IgD-negative memory B cell (primary cell): ENCODE data around the gene F2. TPM values are rescaled to one million over a fixed set of nuclear protein-coding genes. Genes with fewer than 3 reads are reported as not detected.

Source experiments
- H3K27ac Mint-ChIP-seq, 3 donors: one replicate each; pipeline ENCODE4 v1.8.0; 2020 to 2022; ENCODE audit warnings: mild to moderate bottlenecking in 3 of 3, mixed read lengths in 3 of 3, moderate library complexity in 1 of 3
- H3K27me3 Mint-ChIP-seq: one replicate; pipeline ENCODE4 v1.8.0; 2021; ENCODE audit warnings: mixed read lengths
- H3K36me3 Mint-ChIP-seq: one replicate; pipeline ENCODE4 v1.8.0; 2020; ENCODE audit warnings: mild to moderate bottlenecking, mixed read lengths
- H3K4me1 Mint-ChIP-seq, 3 donors: one replicate each; pipeline ENCODE4 v1.8.0; 2020 to 2022; ENCODE audit warnings: mixed read lengths in 3 of 3, mild to moderate bottlenecking in 1 of 3
- H3K4me3 Mint-ChIP-seq, 4 donors: one replicate each; pipeline ENCODE4 v1.8.0; 2020 to 2022; ENCODE audit warnings: mild to moderate bottlenecking in 4 of 4, mixed read lengths in 4 of 4, moderate library complexity in 3 of 4
- H3K9me3 Mint-ChIP-seq, 3 donors: one replicate each; pipeline ENCODE4 v1.8.0; 2020 to 2021; ENCODE audit warnings: mixed read lengths in 3 of 3, mild to moderate bottlenecking in 1 of 3
- polyA plus RNA-seq: library from polyadenylated mRNA; unstranded; fragments of 300-500 nt; fragmentation: Illumina TruSeq; gene quantifications from one replicate; pipeline ENCODE4 v1.2.3, GENCODE V29; 2021

Gene F2
- polyA plus RNA-seq, 1 donor from 2014 or later = not detected

- H3K4me1 Mint-ChIP-seq = peaks cover 0 to 3% (median 0%) of the 10 kb centered on the region in 3 donors
- H3K9me3 Mint-ChIP-seq = no peaks in the 10 kb centered on the region
- H3K36me3 Mint-ChIP-seq = no peaks in the 10 kb centered on the region
- no peaks in the 10 kb centered on the region for H3K27me3 Mint-ChIP-seq
- H3K27ac Mint-ChIP-seq = no peak overlapping the region
- no peak overlapping the region for H3K4me3 Mint-ChIP-seq
These were observed 668 bp downstream of the F2 start for GRCh38 chr11:46719543-46720218.

GRCh38 chr11:46721286-46721685, 2.3 kb downstream of the F2 start:
- peaks cover 0 to 3% (median 0%) of the 10 kb centered on the region in 3 donors for H3K4me1 Mint-ChIP-seq
- peak overlapping the region in 1 of 4 donors; percentile 21 for H3K4me3 Mint-ChIP-seq
- no peaks in the 10 kb centered on the region for H3K9me3 Mint-ChIP-seq
- no peak overlapping the region for H3K27ac Mint-ChIP-seq
- H3K27me3 Mint-ChIP-seq = no peaks in the 10 kb centered on the region
- H3K36me3 Mint-ChIP-seq = no peaks in the 10 kb centered on the region

- peak overlapping the region in 2 of 4 donors; percentile 47 to 76 for H3K4me3 Mint-ChIP-seq
- H3K36me3 Mint-ChIP-seq = no peaks in the 10 kb centered on the region
- H3K4me1 Mint-ChIP-seq = peaks cover 0 to 3% (median 0%) of the 10 kb centered on the region in 3 donors
- peak overlapping the region in 1 of 3 donors; percentile 39 for H3K27ac Mint-ChIP-seq
- H3K27me3 Mint-ChIP-seq = no peaks in the 10 kb centered on the region
- H3K9me3 Mint-ChIP-seq = no peaks in the 10 kb centered on the region
These were observed 3.7 kb downstream of the F2 start for GRCh38 chr11:46722566-46723358.

- H3K4me1 Mint-ChIP-seq = peaks cover 0 to 3% (median 0%) of the 10 kb centered on the region in 3 donors
- no peaks in the 10 kb centered on the region for H3K9me3 Mint-ChIP-seq
- no peak overlapping the region for H3K4me3 Mint-ChIP-seq
- no peak overlapping the region for H3K27ac Mint-ChIP-seq
- no peaks in the 10 kb centered on the region for H3K36me3 Mint-ChIP-seq
- H3K27me3 Mint-ChIP-seq = no peaks in the 10 kb centered on the region
These were observed 4.3 kb downstream of the F2 start for GRCh38 chr11:46723359-46723680.

- Mint-ChIP-seq H3K36me3 (no peaks in the 10 kb centered on the region), H3K9me3 (no peaks in the 10 kb centered on the region), H3K27me3 (no peaks in the 10 kb centered on the region), H3K4me1 (peaks cover 0 to 3% (median 0%) of the 10 kb centered on the region in 3 donors), H3K27ac (no peak overlapping the region), H3K4me3 (no peak overlapping the region)
These were observed 5.1 kb downstream of the F2 start for GRCh38 chr11:46724088-46724487.

- H3K27ac Mint-ChIP-seq = no peak overlapping the region
- peaks cover 3% of the 10 kb centered on the region for H3K36me3 Mint-ChIP-seq
- no peaks in the 10 kb centered on the region for H3K27me3 Mint-ChIP-seq
- H3K9me3 Mint-ChIP-seq = no peaks in the 10 kb centered on the region
- peaks cover 0 to 3% (median 0%) of the 10 kb centered on the region in 3 donors for H3K4me1 Mint-ChIP-seq
- no peak overlapping the region for H3K4me3 Mint-ChIP-seq
These were observed 6.6 kb downstream of the F2 start for GRCh38 chr11:46725338-46726205.

- Mint-ChIP-seq H3K9me3 (no peaks in the 10 kb centered on the region), H3K36me3 (peaks cover 3% of the 10 kb centered on the region), H3K4me1 (peaks cover 0 to 3% (median 0%) of the 10 kb centered on the region in 3 donors), H3K4me3 (no peak overlapping the region), H3K27ac (no peak overlapping the region), H3K27me3 (no peaks in the 10 kb centered on the region)
These were observed 7.3 kb downstream of the F2 start for GRCh38 chr11:46726206-46726862.

GRCh38 chr11:46727952-46728658, 9.1 kb downstream of the F2 start:
- H3K27me3 Mint-ChIP-seq = no peaks in the 10 kb centered on the region
- peaks cover 3% of the 10 kb centered on the region for H3K36me3 Mint-ChIP-seq
- no peaks in the 10 kb centered on the region for H3K9me3 Mint-ChIP-seq
- no peak overlapping the region for H3K27ac Mint-ChIP-seq
- H3K4me1 Mint-ChIP-seq = peaks cover 0 to 3% (median 0%) of the 10 kb centered on the region in 3 donors
- H3K4me3 Mint-ChIP-seq = no peak overlapping the region

GRCh38 chr11:46728659-46729040, 9.6 kb downstream of the F2 start:
- Mint-ChIP-seq H3K36me3 (peaks cover 3% of the 10 kb centered on the region), H3K4me1 (peaks cover 0 to 3% (median 0%) of the 10 kb centered on the region in 3 donors), H3K4me3 (no peak overlapping the region), H3K27me3 (no peaks in the 10 kb centered on the region), H3K9me3 (no peaks in the 10 kb centered on the region), H3K27ac (no peak overlapping the region)

- H3K27me3 Mint-ChIP-seq = no peaks in the 10 kb centered on the region
- no peaks in the 10 kb centered on the region for H3K4me1 Mint-ChIP-seq
- no peak overlapping the region for H3K4me3 Mint-ChIP-seq
- no peaks in the 10 kb centered on the region for H3K9me3 Mint-ChIP-seq
- no peak overlapping the region for H3K27ac Mint-ChIP-seq
- H3K36me3 Mint-ChIP-seq = peaks cover 3% of the 10 kb centered on the region
These were observed 10.4 kb downstream of the F2 start for GRCh38 chr11:46729110-46730027.

- H3K27me3 Mint-ChIP-seq = no peaks in the 10 kb centered on the region
- H3K27ac Mint-ChIP-seq = no peak overlapping the region
- H3K36me3 Mint-ChIP-seq = peaks cover 3% of the 10 kb centered on the region
- H3K4me3 Mint-ChIP-seq = no peak overlapping the region
- H3K4me1 Mint-ChIP-seq = no peaks in the 10 kb centered on the region
- no peaks in the 10 kb centered on the region for H3K9me3 Mint-ChIP-seq
These were observed 12.5 kb downstream of the F2 start for GRCh38 chr11:46731545-46731944.

GRCh38 chr11:46733234-46733633, 14.2 kb downstream of the F2 start:
- no peak overlapping the region for H3K4me3 Mint-ChIP-seq
- no peaks in the 10 kb centered on the region for H3K4me1 Mint-ChIP-seq
- H3K27ac Mint-ChIP-seq = no peak overlapping the region
- H3K36me3 Mint-ChIP-seq = peaks cover 3% of the 10 kb centered on the region
- no peaks in the 10 kb centered on the region for H3K27me3 Mint-ChIP-seq
- H3K9me3 Mint-ChIP-seq = no peaks in the 10 kb centered on the region

- H3K27me3 Mint-ChIP-seq = no peaks in the 10 kb centered on the region
- no peak overlapping the region for H3K4me3 Mint-ChIP-seq
- H3K36me3 Mint-ChIP-seq = no peaks in the 10 kb centered on the region
- H3K27ac Mint-ChIP-seq = no peak overlapping the region
- no peaks in the 10 kb centered on the region for H3K9me3 Mint-ChIP-seq
- H3K4me1 Mint-ChIP-seq = no peaks in the 10 kb centered on the region
These were observed 17.1 kb downstream of the F2 start for GRCh38 chr11:46736146-46736545.
